GM19397 (cell line): ENCODE measurements around the gene TCF19.
"Not testable (repeated sequence)": the region's sequence is repeated elsewhere in the genome, so short reads cannot be mapped to it uniquely, and the experiment has no call there.

Source experiments
- ATAC-seq: cut with Tn5 transposase; IDR thresholded peaks from one replicate; pipeline ENCODE4 v1.9.1; 2021; ENCODE audit warnings: mild to moderate bottlenecking, moderate library complexity; ENCODE audit not compliant: unreplicated experiment

TCF19 gene

GRCh38 chr6:31178143-31179041 is 20.0 kb downstream of the TCF19 start:
- no peak for ATAC-seq

- ATAC-seq: no peak
Observed at GRCh38 chr6:31179042-31179386, 20.6 kb downstream of the TCF19 start.

- ATAC-seq: no peak
Observed at GRCh38 chr6:31179896-31180295, 21.5 kb downstream of the TCF19 start.

- ATAC-seq: no peak
Observed at GRCh38 chr6:31180500-31180899, 22.1 kb downstream of the TCF19 start.

- ATAC-seq: not testable (repeated sequence)
Observed at GRCh38 chr6:31183287-31183686, 24.9 kb downstream of the TCF19 start.

GRCh38 chr6:31183859-31184258 is 25.5 kb downstream of the TCF19 start:
- ATAC-seq: not testable (repeated sequence)

GRCh38 chr6:31185695-31186051 is 27.3 kb downstream of the TCF19 start:
- ATAC-seq: not testable (repeated sequence)

GRCh38 chr6:31186052-31186734 is 27.8 kb downstream of the TCF19 start:
- no peak for ATAC-seq

- no peak for ATAC-seq
Observed at GRCh38 chr6:31187780-31188194, 29.4 kb downstream of the TCF19 start.

GRCh38 chr6:31189223-31189622 is 30.8 kb downstream of the TCF19 start:
- not testable (repeated sequence) for ATAC-seq

- no peak for ATAC-seq
Observed at GRCh38 chr6:31190488-31190887, 32.1 kb downstream of the TCF19 start.

- not testable (repeated sequence) for ATAC-seq
Observed at GRCh38 chr6:31192431-31193105, 34.2 kb downstream of the TCF19 start.

- ATAC-seq: no peak
Observed at GRCh38 chr6:31193206-31193605, 34.8 kb downstream of the TCF19 start.

GRCh38 chr6:31194061-31194834 is 35.9 kb downstream of the TCF19 start:
- no peak for ATAC-seq

- not testable (repeated sequence) for ATAC-seq
Observed at GRCh38 chr6:31195308-31195979, 37.1 kb downstream of the TCF19 start.

- ATAC-seq: not testable (repeated sequence)
Observed at GRCh38 chr6:31196251-31197022, 38.0 kb downstream of the TCF19 start.

- peak; percentile 74 for ATAC-seq
Observed at GRCh38 chr6:31197559-31198305, 39.3 kb downstream of the TCF19 start.

GRCh38 chr6:31199105-31199452 is 40.7 kb downstream of the TCF19 start:
- ATAC-seq: not testable (repeated sequence)
